ENCODE measurements around the gene STX17.
"Not testable (repeated sequence)": the region's sequence is repeated elsewhere in the genome, so short reads cannot be mapped to it uniquely, and the experiment has no call there.

STX17 gene

DNA sequence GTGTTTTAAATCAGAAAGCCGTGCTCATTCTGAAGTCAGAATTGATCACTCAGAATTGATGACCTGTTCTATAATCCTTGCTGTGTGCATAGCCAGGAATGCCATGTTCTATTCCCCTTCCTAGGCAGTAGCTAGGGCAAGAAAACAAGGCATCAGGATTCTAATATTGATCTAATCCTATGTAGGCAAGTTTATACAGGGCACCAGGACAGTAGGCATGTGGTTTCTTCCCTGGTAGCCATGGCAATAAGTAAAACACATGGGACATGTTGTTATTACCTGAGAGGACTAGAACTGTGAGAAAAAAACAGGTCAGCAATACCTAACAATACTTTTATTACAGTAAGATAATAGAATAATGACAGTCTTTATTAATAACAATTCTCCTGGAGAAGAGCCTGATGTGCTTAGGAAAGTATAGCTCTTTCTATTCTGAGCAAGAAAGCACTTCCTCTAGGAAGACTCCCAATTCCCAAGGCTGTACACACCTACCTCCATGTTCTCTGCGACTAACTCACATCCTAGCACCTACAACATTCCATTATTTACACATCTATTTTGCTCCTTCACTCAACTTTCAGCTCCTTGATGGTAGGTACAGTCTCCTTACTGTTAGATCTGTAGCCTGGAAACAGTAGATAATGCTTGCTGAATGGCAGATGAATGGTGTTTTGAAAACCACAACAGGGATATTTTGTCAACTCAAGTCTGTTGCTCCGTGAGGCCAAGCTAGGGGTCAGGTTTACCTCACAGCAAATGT, 70.8 kb downstream of the STX17 start:
- no peak for DNase-seq

DNA sequence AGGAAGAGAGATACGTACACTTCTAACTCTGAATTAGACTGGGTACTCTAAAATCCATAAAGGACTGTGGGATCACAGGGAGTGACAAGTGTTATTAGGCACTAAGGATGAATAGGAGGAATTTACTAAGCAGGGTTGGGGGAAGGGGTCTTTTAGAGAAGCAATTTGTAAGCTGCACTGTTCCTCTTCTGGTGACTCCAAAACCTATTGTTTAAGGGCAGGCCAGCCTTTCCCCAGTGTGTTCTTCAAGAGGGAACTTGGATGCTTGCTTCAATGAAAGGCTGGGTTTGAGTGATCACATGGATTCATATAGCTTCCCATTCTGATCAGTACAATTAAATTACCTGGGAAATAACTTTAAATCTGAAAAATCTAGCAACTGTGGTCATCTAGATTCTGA, 71.8 kb downstream of the STX17 start:
- DNase-seq = no peak

DNA sequence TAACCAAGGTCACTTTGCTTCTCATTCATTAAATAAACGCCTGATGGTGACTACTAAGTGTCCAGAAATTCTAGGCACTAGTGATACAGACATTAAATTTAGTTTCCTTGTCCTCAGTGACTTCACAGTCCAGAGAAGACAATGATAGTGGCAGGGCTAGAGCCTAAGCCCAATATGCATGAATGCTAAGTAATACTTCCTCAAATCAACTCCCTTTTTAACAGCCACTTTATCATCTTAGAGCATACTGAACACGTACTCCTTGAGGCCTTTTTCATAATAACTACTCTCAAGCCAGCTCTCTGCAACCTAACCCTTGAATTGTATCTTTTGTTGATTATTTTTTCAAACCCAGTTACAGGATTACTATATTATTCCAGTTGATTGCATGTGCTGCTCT, 74.1 kb downstream of the STX17 start:
- DNase-seq = no peak

DNA sequence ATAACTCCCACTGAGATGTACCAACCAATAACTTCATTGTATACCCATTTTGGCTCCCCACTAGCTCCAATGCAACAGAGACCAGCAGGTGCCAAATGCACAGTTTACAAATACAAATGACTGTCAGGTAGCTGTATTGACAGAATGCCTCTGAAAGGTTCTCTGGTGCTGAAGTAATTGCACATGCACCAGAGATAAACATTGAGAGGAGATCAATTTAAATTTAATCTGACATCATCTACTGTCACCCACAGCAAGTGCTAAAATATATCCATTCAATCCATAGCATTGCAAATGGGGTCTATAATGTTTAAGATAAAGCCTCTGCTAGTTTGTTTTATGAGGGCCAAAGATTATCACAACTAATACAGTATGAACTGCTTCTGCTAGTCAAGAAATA, 80.2 kb downstream of the STX17 start:
- no peak for DNase-seq

DNA sequence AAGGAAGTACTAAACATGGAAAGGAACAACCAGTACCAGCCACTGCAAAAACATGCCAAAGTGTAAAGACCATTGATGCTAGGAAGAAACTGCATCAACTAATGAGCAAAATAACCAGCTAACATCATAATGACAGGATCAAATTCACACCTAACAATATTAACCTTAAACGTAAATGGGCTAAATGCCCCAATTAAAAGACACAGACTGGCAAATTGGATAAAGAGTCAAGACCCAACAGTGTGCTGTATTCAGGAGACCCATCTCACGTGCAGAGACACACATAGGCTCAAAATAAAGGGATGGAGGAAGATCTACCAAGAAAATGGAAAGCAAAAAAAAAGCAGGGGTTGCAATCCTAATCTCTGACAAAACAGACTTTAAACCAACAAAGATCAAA, 84.1 kb downstream of the STX17 start:
- not testable (repeated sequence) for DNase-seq

DNA sequence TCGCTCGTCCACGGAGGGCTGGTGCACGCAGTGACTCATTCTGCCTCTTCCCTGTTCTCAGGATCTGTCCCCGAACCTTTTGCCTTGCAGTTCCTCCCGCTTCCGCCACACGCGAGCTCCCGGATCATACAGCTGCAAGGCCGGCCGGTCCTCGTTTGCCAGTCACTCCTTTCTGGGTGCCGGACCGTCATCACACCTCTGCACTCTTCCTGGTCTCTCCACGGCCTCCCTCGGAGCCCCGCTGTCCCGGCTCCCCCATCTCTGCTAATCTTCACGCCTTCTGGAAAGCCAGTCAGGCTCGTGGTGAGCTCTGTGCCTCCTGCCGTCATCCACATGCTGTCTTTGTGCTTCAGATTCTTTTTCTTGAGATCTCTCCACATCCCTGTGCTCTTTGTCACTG, 91.8 kb downstream of the STX17 start:
- no peak for DNase-seq

DNA sequence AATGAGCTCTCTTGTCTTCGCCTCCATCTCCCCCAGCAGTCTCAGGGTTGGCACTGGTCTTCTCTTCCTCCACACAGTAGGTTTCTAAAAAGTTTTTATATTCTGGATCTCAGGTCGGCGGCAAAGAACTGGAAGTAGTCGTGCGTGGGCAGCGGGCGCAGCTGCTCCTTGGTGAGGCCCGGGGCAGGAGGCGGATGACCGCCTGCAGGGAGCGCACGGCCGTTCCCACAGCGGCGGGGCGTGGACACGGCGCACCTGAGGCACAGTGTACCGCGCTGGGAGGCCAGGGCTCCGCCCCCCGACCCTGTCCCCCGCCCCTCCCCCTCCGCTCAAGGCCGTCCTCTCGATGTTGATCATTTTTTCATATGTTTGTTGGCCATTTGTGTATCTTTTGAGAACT, 92.4 kb downstream of the STX17 start:
- no peak for DNase-seq

DNA sequence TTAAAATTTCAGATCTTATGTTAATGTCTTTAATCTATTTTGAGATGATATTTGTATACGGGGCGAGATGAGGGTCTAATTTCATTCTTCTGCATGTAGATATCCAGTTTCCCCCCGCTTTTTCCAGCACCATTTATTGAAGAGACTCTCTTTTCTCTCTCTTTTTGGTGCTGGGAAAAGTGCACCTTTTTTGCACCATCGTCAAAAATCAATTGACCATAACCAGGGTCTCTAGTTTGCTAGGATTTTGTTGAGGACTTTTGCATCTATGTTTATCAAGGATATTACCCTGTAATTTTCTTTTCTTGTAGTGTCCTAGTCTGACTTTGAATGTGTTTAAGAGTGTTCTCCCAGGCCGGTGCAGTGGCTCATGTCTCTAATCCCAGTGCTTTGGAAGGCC, 93.3 kb downstream of the STX17 start:
- DNase-seq = no peak

DNA sequence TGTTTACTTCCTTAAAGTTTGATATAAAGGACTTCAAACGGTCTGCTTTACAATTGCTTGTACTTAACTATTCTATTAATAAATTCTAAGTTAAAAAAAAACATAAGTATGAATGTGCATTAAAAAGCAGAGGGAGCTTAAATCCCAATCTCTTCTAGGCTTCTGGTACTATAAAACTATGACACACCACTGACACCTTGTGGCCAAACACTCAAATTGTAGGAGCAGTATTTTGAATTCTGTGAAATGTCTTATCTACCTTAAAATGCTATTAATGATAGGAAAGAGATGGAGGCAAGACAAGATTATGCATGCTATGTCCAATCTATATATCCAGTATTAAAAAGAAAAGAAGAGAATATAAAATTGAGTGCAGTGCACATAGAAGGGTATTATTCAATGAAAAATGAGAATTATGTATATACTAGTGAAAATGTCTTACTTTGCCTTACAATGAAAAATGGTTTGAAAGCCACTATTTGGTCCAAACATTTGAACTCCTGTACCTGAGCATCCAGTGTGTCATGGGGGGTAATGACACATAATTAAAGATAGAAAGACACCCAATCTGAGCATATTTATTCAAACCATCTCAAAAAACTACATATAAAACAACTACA, 104.7 kb downstream of the STX17 start:
- peak; percentile 65 for DNase-seq

DNA sequence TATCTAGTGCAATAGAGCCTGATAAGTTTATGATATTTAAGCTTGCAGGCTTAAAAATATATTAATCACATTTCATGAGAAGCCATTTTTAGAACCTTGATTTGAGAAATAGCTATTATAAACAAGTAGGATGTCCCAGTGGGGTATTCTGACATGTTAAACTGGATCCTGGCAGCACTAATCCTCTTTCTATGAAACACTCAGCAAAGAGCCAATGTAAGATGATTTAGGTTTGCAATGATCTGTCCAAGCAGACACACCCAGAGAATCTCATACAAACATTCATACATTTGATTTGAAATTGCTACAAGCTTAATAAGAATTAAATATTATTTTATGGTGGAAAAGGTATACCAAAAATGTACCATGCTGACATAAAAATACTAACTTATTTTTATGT, 105.8 kb downstream of the STX17 start:
- DNase-seq = no peak

DNA sequence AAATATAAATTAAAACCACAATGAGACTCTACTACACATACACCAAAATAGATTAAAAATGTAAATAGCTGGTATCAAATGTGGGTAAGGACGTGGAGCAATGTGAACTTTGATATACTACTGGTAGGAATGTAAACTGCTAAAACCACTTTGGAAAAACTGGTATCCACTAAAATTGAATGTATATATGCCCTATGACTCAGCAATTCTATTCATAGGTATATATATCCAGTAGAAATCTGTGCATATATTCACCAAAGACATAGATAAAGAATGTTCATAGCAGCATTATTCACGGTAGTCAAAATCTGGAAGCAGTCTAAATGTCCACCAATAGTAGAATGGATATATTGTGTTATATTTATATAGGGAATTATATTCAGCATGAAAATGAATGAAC, 107.1 kb downstream of the STX17 start:
- DNase-seq = no peak

DNA sequence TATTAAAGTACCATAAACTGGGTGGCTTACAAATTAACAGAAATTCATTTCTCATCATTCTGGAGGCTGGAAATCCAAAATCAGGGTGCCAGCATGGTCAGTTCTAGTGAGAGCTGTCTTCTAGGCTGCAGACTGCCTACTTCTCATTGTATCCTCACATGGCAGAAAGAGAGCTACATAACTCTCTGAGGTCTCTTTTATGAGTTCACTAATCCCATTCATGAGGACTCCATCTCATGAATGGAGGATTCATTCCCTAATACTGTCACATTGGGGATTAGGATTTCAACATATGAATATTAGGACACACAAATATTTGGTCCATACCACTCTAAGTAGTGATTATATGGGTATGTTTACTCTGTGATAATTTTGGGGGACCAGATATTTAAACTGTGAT, 108.4 kb downstream of the STX17 start:
- DNase-seq = no peak

DNA sequence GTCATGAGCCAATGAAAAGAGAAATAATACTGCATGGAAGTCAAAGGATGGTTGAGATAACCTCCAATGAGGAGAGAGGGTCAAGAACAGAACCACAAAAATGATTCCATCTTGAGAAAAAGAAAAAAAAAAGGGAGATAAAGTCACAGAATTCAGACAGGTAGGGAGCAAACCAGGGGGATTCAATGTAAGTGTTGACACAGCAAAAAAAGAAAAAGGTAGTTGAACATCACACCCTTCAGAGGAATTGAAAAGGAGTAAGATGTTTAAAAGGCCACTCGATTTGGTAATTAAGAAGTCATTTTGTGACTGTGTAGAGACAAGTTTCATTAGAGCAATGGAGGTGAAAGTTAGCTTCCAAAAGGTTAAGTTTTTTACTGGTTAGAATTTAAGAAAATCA, 113.1 kb downstream of the STX17 start:
- no peak for DNase-seq

Measured in activated CD4-positive, alpha-beta T cell treated with anti-CD3 and anti-CD28 coated beads, Interleukin-2, Interleukin-6, amounts not matched to agents 100 ng/mL and 50 ng/mL, durations not matched to agents 16 hours and 8 hours (primary cell).